ENCODE data around the gene FUT7.

Gene FUT7

GRCh38 chr9:137030538-137031527 lies 1.1 kb downstream of the FUT7 start:
- no peak for DNase-seq

GRCh38 chr9:137030006-137030405 lies 1.9 kb downstream of the FUT7 start:
- DNase-seq: no peak

- peak; percentile 36 to 42 for DNase-seq
Measured at GRCh38 chr9:137029058-137029936, 2.6 kb downstream of the FUT7 start.

- DNase-seq: peak; percentile 63 to 81
Measured at GRCh38 chr9:137028263-137029057, 3.4 kb downstream of the FUT7 start.

GRCh38 chr9:137027369-137028262 lies 4.3 kb downstream of the FUT7 start, which contains the start of gene ABCA2:
TSS of gene ABCA2 (minus strand) at chr9:137028237. CDS start at chr9:137028140, 97 bp downstream.
- DNase-seq: no peak

GRCh38 chr9:137026828-137027227 lies 5.1 kb downstream of the FUT7 start:
- DNase-seq: no peak

- no peak for DNase-seq
Measured at GRCh38 chr9:137026384-137026783, 5.5 kb downstream of the FUT7 start.

- DNase-seq: no peak
Measured at GRCh38 chr9:137025517-137025966, 6.3 kb downstream of the FUT7 start.

GRCh38 chr9:137023583-137023991 lies 8.3 kb downstream of the FUT7 start:
- DNase-seq: no peak

GRCh38 chr9:137023157-137023556 lies 8.7 kb downstream of the FUT7 start:
- DNase-seq: no peak

GRCh38 chr9:137022662-137023008 lies 9.3 kb downstream of the FUT7 start:
- no peak for DNase-seq

GRCh38 chr9:137021979-137022661 lies 9.8 kb downstream of the FUT7 start:
- peak in 1 of 2 experiments; percentile 48 for DNase-seq

GRCh38 chr9:137021568-137021978 lies 10.3 kb downstream of the FUT7 start:
- DNase-seq: no peak

- no peak for DNase-seq
Measured at GRCh38 chr9:137020771-137021567, 10.9 kb downstream of the FUT7 start.

GRCh38 chr9:137019891-137020683 lies 11.8 kb downstream of the FUT7 start:
- DNase-seq: no peak

GRCh38 chr9:137018761-137019559 lies 12.9 kb downstream of the FUT7 start:
- no peak for DNase-seq

- no peak for DNase-seq
Measured at GRCh38 chr9:137017791-137018497, 13.9 kb downstream of the FUT7 start.

- DNase-seq: no peak
Measured at GRCh38 chr9:137017071-137017470, 14.8 kb downstream of the FUT7 start.
